GM19240 (cell line): ENCODE data around the gene NTHL1.

Experiments used
- DNase-seq: peaks from one replicate; pipeline ENCODE4 v3.0.0; 2011; ENCODE audit warnings: low spot score; ENCODE audit not compliant: insufficient read length

NTHL1 gene

DNA sequence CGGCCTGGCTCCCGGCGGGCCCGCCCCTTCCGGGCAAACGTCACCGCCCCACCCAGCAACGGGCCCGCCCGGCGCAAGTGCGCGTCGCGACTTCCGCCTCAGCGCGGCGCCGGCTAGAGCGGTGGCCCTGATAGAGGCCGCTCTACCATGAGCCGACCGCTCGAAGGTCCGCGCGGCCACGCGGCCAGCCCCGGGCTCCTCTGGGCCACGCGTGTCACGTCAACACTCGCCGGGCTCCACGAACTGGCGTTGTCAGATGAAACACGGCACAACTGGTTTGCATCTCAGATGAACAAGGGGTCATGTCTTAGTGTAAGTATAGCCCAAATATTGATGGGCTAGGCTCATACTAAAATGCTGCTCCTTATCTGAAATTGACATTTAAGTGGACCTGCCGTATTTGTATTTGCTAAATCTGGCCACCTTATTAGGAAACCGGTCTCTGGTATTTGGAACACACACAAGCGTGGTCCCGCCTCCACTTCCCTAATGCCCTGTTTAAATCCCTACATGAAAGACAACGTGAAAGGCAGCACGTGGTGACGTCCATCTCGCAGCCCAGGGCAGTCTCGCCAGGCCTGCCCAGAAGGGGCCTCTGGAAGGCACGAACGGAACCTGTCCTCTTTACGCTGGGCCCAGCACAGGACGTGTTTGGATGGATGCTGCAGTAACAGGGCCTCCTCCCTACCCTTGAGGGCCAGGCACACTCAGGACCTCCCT is 37.7 kb downstream of the NTHL1 start, which contains the start of gene ZNF598:
ZNF598 (minus strand) TSS at position 31 of the 720 bp plus-strand sequence.
- peak; percentile 91 for DNase-seq

DNA sequence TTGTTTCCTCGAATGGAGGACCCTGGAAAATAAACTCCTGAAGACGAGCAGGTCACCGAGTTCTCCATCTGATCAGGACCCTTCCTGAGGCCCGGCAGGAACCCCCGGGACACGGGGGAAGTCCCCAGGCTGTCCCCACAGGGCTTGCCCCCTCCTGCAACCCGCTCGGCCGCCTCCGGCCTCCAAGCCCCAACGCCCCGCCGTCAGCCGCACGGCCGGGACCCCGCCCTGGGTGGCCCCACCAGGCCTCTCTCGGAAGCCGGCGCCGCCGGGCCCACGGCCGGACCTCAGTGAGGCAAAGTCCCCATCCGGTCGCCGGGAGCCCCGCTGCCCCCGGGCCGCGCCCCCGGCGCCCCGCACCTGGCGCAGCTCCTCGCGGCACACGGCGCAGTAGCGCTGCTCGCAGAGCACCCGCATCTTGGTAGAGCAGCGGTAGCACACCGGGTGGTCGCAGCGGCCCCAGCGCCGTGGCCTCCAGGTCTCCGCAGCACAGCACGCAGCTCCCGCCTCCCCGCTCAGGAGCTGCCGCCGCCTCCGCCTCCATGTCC is 38.4 kb downstream of the NTHL1 start:
- no peak for DNase-seq

DNA sequence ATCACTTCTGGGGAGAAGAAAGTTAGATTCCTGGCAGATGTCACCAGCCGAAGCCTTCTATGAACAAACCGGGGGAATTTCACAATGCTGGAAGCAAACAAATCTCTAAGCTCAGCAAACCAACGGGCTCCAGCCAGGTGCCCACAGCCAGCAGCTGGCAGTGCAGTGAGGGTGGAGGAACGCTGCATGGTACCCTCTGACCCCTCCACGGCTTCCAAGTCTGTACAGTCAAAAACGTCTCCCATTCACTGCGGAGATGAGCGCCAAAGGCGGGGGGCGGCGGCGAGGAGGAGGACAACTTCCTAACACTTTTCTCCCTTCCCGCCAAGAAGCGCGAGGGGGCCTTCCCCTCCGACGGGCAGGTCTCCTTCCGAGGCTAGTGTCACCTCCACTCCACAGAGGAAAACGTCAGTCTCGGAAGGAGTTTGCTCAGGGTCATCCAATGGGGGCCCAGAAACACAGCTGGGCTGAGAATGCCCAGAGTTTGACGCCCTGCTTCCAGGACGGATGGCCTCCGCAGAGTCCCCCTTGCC is 38.9 kb downstream of the NTHL1 start:
- no peak for DNase-seq

DNA sequence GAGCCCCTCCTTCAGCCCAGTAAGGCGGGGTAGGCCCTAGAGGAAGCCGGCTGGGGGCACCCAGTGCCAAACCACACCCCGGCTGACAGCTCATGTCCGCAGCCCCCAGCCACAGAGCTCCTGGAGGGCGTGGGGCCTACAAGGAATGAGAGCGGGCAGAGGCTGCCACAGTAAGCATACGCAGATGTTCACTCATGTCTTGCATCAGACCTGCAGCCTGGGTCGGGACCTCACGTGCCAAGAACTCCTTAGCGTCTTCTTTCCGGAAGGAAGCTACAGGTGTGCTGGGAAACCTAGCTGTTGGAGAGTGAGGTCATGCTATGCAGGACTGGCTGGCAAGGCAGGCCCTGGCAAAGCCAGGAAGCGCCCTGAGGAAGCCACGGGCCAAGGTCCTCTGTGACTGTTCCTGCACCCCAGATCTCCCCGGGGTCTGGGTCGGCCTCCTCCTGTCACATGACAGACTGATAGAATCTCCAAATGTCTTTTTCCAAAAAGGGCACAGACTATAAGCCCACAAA is 39.6 kb downstream of the NTHL1 start:
- no peak for DNase-seq

DNA sequence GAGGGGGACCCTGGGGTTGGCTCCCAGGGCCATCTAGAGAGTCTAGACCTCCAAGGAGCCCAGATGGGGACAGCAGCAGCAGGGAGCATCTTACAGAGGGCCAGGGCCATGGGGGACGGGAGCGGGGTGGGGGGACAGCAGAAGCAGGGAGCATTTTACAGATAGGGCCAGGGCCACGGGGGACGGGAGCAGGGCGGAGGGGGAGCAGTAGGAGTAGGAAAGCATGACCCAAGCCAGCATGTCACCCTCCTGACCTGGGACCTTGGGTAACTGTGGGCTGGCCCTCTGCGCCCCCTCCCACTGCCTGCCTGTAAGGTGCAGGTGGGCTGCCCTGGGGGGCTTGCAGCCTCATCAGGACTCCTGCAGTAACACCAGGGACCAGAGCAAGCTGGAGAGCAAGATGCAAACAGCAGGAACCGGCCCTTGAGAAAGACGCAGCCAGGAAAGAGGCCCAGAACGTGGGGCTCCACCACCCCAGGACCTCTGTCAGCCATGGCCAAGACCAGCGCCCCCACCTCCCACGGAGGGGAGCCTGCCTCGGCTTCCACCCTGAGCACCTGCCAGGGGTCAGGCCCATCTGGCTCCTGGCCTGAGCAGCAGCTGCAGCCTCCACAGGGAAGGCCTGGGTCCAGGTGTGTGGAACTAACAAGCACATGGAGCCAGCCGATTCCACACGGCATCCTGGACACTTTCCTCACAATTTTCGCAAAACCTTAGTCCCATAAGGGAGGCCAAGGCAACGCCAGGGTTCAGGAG is 40.4 kb downstream of the NTHL1 start:
- DNase-seq: no peak

DNA sequence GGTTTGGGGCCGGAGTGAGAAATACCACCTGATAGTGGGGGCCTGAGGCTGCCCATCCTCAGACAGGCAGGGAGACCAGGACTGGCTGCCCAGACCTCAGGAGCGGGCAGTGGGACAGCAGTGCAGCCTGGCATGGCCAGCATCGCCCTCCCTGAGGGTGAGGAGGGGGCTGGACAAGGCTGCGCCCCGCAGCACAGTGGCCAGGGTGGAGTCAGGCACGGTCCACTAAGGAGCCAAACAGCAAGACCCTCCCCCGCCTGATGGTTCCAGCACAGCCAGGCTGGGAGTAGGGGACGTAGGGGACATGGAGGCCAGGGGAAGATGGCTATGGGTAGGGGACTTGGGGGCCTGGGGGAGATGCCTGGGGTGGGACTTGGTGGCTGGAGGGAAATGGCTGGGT is 41.3 kb downstream of the NTHL1 start:
- no peak for DNase-seq

DNA sequence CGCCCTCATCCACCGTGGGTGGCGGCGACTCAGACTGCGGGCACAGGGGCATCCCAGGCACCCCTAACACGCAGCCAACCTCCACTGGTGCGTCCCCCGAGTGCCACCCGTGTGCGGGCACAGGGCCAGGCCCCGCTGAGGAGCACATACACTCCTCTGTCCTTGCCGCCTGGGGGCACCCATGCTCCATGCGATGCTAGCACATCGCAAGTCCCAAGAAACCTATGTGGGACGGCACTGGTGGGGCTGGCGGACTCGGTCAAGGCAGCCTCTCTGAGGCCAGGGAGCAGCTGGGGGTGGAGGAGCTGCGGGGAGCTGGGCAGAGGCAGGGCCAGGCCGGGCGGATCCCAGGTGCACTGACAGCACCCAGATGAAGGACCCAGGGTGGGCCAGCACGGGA is 42.0 kb downstream of the NTHL1 start:
- no peak for DNase-seq

DNA sequence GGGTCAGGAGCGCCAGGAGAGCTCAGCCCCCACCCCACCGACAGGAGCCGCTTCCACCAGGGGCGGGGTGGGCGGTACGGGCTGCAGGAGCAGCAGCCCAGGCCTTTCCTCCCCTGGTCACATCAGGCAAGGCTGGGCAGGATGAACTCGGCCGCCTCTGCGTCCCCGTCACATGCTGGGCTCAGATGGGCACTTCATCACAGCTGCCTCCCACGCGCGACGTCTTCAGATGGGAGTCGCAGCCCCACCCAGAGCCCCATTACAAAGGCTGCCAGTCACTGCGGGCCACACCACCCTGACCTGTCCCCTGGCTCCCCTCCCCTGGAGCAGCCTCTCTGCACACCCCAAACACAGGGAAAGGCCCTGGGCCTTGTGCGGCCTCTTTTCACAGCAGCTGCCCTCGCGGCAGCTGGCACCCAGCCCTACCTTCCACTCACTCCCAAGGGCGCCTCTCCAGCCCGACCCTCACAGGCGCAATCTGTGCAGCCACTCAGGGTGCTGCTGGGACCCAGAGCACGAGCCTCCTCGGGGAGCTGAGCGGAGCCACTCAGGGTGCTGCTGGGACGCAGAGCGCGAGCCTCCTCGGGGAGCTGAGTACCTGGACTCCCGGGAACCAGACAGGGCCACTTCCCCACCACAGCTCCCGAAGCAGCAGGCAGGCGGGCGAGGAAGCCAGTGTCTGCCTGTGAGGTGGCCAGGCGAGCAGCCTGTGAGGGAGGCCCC is 42.7 kb downstream of the NTHL1 start:
- no peak for DNase-seq

DNA sequence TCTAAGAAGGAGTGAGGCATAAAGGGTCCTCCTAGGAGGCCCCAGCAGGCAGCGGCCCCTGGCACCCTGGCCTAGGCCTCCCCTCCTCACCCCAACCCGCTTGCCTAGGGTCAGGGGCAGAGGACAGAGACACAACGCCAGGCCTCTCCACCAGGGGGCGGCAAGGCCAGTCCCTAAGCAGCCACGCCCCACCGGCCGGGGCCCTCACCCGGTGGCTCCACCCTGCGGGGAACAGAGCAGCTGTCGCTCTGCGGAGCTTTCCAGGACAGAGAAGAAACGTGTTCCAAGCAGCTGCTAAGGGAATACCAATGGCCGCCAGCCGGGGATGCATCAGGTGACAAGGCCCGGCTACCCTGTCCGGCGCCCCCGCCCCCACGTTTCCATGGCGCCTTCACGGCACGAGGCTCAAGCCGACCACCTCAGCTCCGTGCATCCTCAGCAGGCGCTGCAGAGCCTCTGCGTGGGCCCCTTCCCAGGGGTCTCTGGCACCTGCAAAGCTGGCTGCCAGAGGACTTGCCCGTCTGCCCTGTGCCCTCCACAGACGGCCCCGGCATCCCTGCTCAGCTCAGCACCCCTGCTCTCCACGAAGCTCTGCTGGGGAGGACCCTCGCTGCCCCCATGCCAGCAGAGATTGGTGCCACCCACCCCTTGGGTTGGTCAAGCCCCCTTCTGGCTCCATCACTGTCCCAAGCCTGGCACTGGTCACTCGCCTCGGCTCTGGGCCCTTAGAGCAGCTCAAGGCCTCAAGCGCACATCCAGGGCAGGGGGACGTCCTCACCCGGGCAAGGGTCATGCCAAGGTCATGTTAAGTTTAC is 43.6 kb downstream of the NTHL1 start:
- DNase-seq: peak; percentile 97

DNA sequence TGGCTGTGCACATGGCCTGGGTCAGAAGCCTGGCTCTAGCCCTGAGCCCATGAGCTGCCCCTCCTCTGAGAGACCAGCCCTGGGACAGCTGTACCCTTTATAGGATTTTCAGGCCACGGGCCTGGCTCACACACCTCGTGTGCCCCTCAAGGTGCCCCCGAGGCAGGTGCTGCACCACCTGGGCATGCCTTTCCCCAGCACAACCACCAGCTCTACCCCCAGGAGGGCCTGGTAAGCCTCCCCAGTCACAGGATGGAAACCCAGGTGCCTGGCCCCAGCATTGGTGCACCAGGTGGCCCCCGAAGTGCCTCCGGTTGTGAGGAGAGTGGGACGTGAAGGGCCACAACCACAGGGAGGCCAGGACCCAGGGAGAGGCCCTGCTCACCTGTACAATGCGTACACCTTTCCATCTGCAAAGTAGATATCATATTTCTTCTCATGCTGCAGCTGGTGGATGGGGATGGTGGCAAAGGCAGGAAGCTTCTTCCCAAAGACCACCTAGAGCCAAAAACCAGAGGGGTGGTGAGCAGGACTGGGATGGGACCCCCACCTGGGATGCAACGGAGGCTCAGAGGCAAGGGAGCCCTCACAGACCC is 44.3 kb downstream of the NTHL1 start:
- DNase-seq: no peak

DNA sequence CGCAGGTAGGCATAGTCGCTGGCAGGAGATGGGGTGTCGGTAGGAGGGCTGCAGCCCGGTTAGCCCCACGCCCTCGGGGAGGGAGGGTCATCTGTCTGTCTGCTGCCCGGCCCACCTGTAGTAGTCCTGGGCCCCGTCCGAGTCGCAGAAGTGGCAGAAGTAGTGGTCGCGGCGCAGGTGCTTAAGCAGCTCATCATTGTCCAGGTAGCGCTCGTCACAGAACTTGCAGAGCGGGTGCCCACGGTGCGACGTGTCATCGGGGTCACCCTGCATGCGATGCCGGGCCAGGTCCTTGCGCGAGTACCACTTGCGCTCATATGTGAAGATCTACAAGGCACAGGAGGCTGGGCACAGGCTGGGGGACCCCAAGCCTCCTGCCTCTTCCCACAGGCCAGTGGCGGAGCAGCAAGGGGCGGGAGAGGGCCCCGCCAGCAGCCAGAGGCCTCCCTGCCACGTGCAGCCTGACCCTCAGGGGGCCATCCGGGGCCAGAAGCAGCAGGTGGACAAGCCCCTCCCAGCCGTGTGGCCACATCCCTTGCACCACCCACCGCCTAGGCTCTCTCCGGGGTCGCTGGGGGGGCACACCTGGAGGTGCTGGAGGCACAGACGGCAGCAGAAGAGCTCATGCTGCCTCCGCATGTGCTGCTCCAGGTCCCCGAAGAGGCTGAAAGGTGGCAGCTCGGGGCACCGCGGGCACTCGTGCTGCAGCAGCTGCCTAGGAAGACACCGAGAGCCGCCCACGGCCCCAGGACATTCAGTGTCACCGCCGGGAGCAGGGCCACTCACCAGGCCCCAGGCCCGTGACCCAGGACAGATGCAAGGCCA is 45.0 kb downstream of the NTHL1 start:
- DNase-seq: no peak

DNA sequence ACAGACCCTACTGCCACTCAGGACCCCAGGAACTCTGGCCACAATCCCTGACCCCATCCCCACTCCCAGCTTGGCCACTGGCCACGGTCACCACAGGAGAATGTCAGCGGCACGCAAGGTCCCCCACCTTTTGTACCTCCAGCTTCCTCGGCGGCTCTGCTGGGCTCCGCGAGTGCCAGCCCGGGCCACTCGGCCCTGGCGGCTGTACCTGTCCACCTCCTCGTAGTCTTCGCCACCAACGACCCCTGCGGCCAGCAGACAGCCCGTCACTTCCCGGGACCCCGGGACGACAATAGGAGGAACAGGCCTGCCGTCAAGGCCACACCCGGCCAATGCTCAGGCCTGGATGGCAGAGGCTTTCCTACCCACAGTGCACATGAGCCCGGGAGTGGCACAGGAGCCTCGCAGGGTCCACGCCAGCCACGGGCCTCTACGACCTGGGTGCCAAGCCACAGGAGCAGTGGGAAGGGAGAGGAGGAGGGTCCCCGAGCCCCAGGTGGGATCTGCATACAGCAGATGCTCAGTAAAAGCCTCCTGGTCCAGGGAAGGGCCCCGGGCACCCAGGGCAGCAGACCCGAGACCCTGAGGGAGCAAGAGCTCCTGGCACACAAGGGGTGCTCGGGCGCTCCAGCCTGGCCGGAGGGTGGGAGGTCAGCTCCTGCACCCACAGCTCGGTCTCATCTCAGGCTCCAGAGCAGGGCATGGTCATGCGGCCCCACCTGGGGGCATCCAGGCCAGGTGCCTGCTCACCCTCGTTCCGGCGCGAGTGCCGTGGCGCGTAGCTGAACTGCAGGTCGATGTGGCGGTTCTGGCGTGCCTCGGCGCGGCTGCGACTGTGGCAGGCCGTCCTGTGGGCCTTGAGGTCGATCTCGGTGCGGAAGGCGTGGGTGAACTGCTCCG is 45.9 kb downstream of the NTHL1 start:
- DNase-seq: no peak

DNA sequence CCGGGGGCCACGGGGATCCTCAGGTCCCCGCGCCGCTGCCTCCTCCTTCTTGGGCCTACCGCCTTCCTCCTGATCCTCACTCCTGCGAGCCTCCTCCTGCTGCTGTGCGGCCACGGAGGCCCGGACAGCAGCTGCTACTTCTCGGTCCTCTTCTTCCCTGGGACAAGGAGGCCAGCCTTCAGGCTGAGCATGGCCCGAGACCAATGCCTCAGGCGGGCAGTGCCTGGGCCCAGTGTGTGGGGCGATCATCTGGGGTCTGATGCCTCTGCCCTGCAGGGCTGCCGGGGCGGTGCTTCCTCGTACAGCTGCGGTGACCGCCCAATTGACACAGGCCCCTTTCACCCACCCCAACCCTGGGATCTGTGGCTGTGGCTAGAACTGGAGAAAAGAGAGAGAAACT is 46.6 kb downstream of the NTHL1 start:
- no peak for DNase-seq

DNA sequence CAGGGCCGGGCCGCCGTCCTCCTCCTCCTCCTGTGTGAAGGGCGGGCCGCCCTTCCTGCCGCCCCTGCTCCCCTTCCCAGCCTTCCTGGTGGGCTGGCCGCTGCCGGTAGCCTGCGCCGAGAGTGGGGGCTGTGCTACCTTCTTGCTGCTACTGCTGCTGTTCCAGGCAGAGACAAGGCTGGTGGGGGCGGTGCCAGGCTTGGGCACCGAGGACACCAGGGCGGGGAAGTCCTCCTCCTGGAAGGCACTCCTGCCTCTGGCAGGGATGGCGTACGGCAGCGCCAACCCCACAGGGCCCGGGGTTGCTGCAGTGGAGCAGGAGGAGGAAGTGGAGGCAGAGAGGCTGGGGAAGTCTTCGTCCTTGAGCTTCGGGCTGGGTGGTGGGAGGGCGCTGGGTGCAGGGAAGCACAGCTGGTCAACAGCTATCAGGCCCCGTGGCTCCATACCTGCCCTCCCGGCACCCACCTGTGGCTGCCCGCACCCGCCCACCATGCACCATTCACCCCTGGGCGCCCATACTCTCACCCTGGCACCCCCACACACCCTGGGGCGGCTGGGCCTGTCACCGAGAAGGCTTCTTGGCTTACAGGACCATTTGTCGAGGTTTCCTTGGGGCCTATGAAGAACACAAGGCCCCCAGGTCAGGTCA is 47.6 kb downstream of the NTHL1 start:
- no peak for DNase-seq

DNA sequence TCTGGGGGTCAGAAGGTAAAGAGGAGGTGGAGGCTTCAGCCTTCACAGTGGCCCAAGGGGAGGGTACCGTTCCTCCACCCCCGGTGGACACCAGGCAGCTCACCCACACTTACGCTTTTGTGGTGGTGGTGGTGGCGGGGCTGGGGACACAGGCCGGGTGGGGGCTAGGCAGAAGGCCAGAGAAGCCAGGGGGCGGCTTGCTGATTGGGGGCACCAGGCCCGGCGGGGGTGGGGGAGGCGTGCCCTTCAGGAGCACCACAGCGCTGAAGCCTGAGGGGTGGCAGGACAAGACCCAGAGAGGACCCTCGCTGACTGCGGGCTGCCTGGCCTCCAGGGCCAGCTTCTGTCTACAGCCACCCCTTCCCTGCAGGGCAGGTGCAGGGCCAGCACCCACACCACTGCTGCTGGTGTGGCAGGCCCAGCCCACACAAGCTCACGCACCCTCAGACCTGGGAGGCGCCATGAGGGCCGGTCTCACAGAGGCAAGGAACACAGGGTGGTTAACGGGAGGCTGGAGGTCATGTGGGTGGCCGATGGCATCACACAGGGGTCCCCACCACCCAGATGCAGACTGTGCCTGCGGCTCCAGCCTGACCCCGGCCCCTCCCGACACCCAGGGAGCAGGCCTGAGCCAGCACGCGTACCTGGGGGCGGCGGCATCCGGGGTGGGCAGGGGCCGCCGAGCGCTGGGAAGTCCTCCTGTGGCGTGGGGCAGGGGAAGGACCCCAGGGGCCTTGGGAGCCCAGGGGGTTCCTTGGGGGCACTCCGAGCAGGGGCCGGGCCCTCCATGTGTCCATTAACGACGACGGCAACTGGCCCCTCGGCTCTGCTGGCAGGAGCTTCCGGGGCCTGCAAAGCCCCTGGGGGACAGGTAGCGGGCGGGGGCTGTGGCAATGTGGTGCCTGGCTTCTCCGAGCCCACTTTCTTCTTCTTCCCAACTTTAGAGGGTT is 48.5 kb downstream of the NTHL1 start:
- no peak for DNase-seq

DNA sequence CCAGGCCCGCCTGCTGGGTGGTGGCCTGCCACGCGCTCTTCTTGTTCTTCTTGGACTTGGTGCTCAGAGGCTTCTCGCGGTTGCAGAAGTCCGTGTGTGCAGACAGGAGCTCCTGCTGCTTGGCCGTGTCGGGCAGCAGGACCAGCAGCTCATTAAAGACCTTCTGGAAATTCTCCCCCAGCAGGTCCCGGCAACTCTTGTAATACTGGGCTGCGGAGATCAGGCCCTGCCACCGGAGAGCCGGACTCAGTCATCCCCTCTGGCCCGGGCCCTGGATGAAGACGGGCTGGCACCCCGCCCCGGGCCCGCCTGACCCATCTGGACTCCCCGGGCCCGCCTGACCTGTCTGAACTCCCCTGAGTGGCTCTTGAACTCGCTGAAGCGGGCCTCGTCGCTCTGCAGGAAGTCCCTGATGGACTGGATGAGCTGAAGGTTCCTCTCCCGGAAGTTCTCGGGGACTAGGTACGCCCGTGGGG is 49.2 kb downstream of the NTHL1 start:
- DNase-seq: no peak
